IMR-90 (cell line): ENCODE measurements around the gene AP4M1. TPM values are rescaled to one million over a fixed set of nuclear protein-coding genes. Genes with fewer than 3 reads are reported as not detected.

Experiments
- ATAC-seq: fragments of 200-7000 bp; cut with Tn5 transposase; 2 replicates; pipeline ENCODE4 v1.9.1; 2020; ENCODE audit warnings: low read depth, mild to moderate bottlenecking, moderate library complexity
- BruUV-seq: library from RNA; stranded (reverse); fragments of 400-500 nt; replicated peaks from 2 replicates; lab custom pipeline; 2021; lab: Mats Ljungman, UMichigan
- CTCF ChIA-PET: fragments of 300-600 bp; formaldehyde crosslinking; extraction: SDS; loops from one replicate; lab custom pipeline; 2021; ENCODE audit warnings: antibody characterized with exemption; lab: Yijun Ruan, JAX
- POLR2A ChIA-PET: fragments of 300-600 bp; sonication (Branson Sonifier 250); formaldehyde crosslinking; loops from one replicate; lab custom pipeline; 2022; ENCODE audit warnings: antibody characterized with exemption; ENCODE audit not compliant: unreplicated experiment; lab: Charles Lee
- DNase-seq: peaks from one replicate; pipeline ENCODE4 v3.0.0; 2013
- H2AFZ ChIP-seq: replicated peaks from 2 replicates; pipeline ENCODE3; 2013; ENCODE audit warnings: low read length, mild to moderate bottlenecking; ENCODE audit not compliant: poor library complexity
- H2AK5ac ChIP-seq: 2 replicates; pipeline ENCODE4 v1.6.1; 2013; ENCODE audit warnings: low read depth, low read length, inconsistent platforms
- H2AK9ac ChIP-seq: replicated peaks from 2 replicates; pipeline ENCODE3; 2013; ENCODE audit warnings: mild to moderate bottlenecking, low read depth, low read length, moderate library complexity; ENCODE audit not compliant: poor library complexity
- H2BK120ac ChIP-seq: 2 replicates; pipeline ENCODE4 v1.6.1; 2013; ENCODE audit warnings: low read depth, low read length, inconsistent platforms
- H2BK15ac ChIP-seq: 3 replicates; pipeline ENCODE4 v1.6.1; 2013; ENCODE audit warnings: low read depth, low read length, inconsistent platforms
- H2BK20ac ChIP-seq: 2 replicates; pipeline ENCODE4 v1.6.1; 2013; ENCODE audit warnings: low read depth, mild to moderate bottlenecking, inconsistent platforms, low read length, moderate library complexity
- H2BK5ac ChIP-seq: 2 replicates; pipeline ENCODE4 v1.6.1; 2013; ENCODE audit warnings: mild to moderate bottlenecking, low read depth, low read length, inconsistent platforms; ENCODE audit not compliant: poor library complexity, severe bottlenecking
- H3K14ac ChIP-seq: replicated peaks from 2 replicates; pipeline ENCODE4 v1.6.1; 2013; ENCODE audit warnings: low read depth, low read length, inconsistent platforms
- H3K18ac ChIP-seq: 2 replicates; pipeline ENCODE4 v1.6.1; 2013; ENCODE audit warnings: low read depth, low read length, control low read depth
- H3K23ac ChIP-seq: 2 replicates; pipeline ENCODE4 v1.6.1; 2013; ENCODE audit warnings: low read depth, low read length, inconsistent platforms
- H3K27ac ChIP-seq: 2 replicates; pipeline ENCODE4 v1.5.1; 2013; ENCODE audit warnings: mild to moderate bottlenecking, control low read depth, low read length; ENCODE audit not compliant: insufficient read depth
- H3K27me3 ChIP-seq: 2 replicates; pipeline ENCODE4 v1.6.1; 2013; ENCODE audit warnings: low read length; ENCODE audit not compliant: control insufficient read depth, insufficient read depth
- H3K36me3 ChIP-seq: 2 replicates; pipeline ENCODE4 v1.6.1; 2013; ENCODE audit warnings: low read length, mixed read lengths; ENCODE audit not compliant: control insufficient read depth, insufficient read depth
- H3K4ac ChIP-seq: 2 replicates; pipeline ENCODE4 v1.6.1; 2013; ENCODE audit warnings: low read depth, low read length, inconsistent platforms
- H3K4me1 ChIP-seq: 2 replicates; pipeline ENCODE4 v1.6.1; 2013; ENCODE audit warnings: low read length, mixed read lengths; ENCODE audit not compliant: control insufficient read depth, insufficient read depth
- H3K4me2 ChIP-seq: 2 replicates; pipeline ENCODE4 v1.6.1; 2013; ENCODE audit warnings: low read depth, mild to moderate bottlenecking, control low read depth, low read length, moderate library complexity
- H3K4me3 ChIP-seq: 2 replicates; pipeline ENCODE4 v1.5.1; 2013; ENCODE audit warnings: low read depth, mild to moderate bottlenecking, control low read depth, low read length, moderate library complexity; ENCODE audit not compliant: insufficient read depth
- H3K56ac ChIP-seq: 2 replicates; pipeline ENCODE4 v1.6.1; 2013; ENCODE audit warnings: low read length, inconsistent platforms; ENCODE audit not compliant: insufficient read depth; ENCODE audit errors: extremely low read depth
- H3K79me1 ChIP-seq, 2 experiments: 2 replicates each; pipeline ENCODE4 v1.6.1; 2013; ENCODE audit warnings: low read length in 2 of 2, inconsistent platforms in 1 of 2, low read depth in 1 of 2
- H3K9ac ChIP-seq: 2 replicates; pipeline ENCODE4 v1.6.1; 2013; ENCODE audit warnings: low read depth, low read length, control low read depth
- H3K9me1 ChIP-seq: 2 replicates; pipeline ENCODE4 v1.6.1; 2013; ENCODE audit warnings: low read length, inconsistent platforms; ENCODE audit not compliant: insufficient read depth
- H3K9me3 ChIP-seq: 2 replicates; pipeline ENCODE4 v1.6.1; 2013; ENCODE audit warnings: low read length; ENCODE audit not compliant: control insufficient read depth, insufficient read depth
- H4K20me1 ChIP-seq: 2 replicates; pipeline ENCODE4 v1.6.1; 2013; ENCODE audit warnings: low read length, inconsistent platforms; ENCODE audit not compliant: insufficient read depth
- H4K5ac ChIP-seq: 2 replicates; pipeline ENCODE4 v1.6.1; 2013; ENCODE audit warnings: mild to moderate bottlenecking, low read depth, low read length, control low read depth
- H4K8ac ChIP-seq, 2 experiments: 2 replicates each; pipeline ENCODE4 v1.6.1; 2013; ENCODE audit warnings: low read depth in 2 of 2, low read length in 2 of 2, control low read depth in 1 of 2, inconsistent platforms in 1 of 2
- H4K91ac ChIP-seq: 2 replicates; pipeline ENCODE4 v1.6.1; 2013; ENCODE audit warnings: low read depth, low read length, inconsistent platforms; ENCODE audit not compliant: insufficient read depth
- BHLHE40 ChIP-seq: fragments of 150-350 bp; IDR thresholded peaks from 2 replicates; pipeline ENCODE4 v1.6.1; 2016; ENCODE audit warnings: mild to moderate bottlenecking, low read depth, low read length
- CTCF ChIP-seq: conservative IDR thresholded peaks from 2 replicates; pipeline ENCODE4 v1.5.1; 2012; ENCODE audit warnings: mild to moderate bottlenecking, low read depth, low read length, improper control_type of control experiment
- RAD21 ChIP-seq: IDR thresholded peaks from 2 replicates; pipeline ENCODE4 v1.6.1; 2012; ENCODE audit warnings: low read length, improper control_type of control experiment
- RCOR1 ChIP-seq: IDR thresholded peaks from 2 replicates; pipeline ENCODE4 v1.6.1; 2012; ENCODE audit warnings: mild to moderate bottlenecking, low read length, improper control_type of control experiment; ENCODE audit not compliant: insufficient replicate concordance
- SMC3 ChIP-seq: fragments of 150-350 bp; IDR thresholded peaks from 2 replicates; pipeline ENCODE4 v1.6.1; 2016; ENCODE audit warnings: low read depth, mild to moderate bottlenecking, antibody characterized with exemption, low read length, moderate library complexity
- WGBS, 2 experiments: methylation state at CpG; one replicate each; pipeline versions ENCODE4 v1.1.5 to v1.1.7; 2013; ENCODE audit warnings: missing lambda C conversion rate in 2 of 2; ENCODE audit not compliant: insufficient read length in 1 of 2; ENCODE audit errors: extremely low coverage in 2 of 2; 5-methylcytosine and 5-hydroxymethylcytosine counted together
- dilution Hi-C: fragments of 300-500 bp; cut with HindIII; formaldehyde crosslinking; loops from one replicate; pipeline ENCODE4 v1.14.3; 2018; ENCODE audit warnings: low sequenced_read_pairs; ENCODE audit not compliant: unreplicated experiment
- in situ Hi-C: fragments of 300-500 bp; cut with MboI; formaldehyde crosslinking; loops from 3 replicates; pipeline ENCODE4 v1.14.3; 2019; ENCODE audit warnings: low sequenced_read_pairs, inconsistent platforms, mixed read lengths
- intact Hi-C: fragments of 100-400 bp; cut with micrococcal nuclease; formaldehyde crosslinking; loops from 2 replicates; pipeline ENCODE4 v1.10.0; 2022
- polyA plus RNA-seq, 3 experiments: library from polyadenylated mRNA; depleted of rRNA; stranded (reverse); fragments of >200 nt; gene quantifications; 2 replicates each; pipeline ENCODE4 v1.2.3, GENCODE V29; 2012; ENCODE audit warnings: low replicate concordance in 1 of 3
- total RNA-seq: library from RNA; depleted of rRNA; stranded (reverse); fragments of >200 nt; gene quantifications from 2 replicates; pipeline ENCODE4 v1.2.3, GENCODE V29; 2012

The AP4M1 gene
- total and polyA plus RNA-seq, 2 of the 4 experiments (the other 2 are of a cell fraction): 21.1 to 21.4 TPM

GRCh38 chr7:100053215-100053614 lies 48.2 kb upstream of the AP4M1 start:
- Histone ChIP-seq H3K4me1 (peaks cover 4% of the 10 kb centered on the region; the same call in 1 of the 2 replicates), H3K9me3 (no peaks in the 10 kb centered on the region), H3K27ac (no peak overlapping the region), H3K4ac (no peak overlapping the region), H3K9me1 (no peaks in the 10 kb centered on the region), H3K56ac (no peak overlapping the region), H3K14ac (no peak overlapping the region), H2AK5ac (no peak overlapping the region; the same call in 1 of the 2 replicates), H3K27me3 (no peaks in the 10 kb centered on the region), H4K8ac (no peak overlapping the region), H2AFZ (no peak overlapping the region), H3K4me2 (no peak overlapping the region), H2AK9ac (peak overlapping the region; percentile 38), H2BK20ac (no peak overlapping the region), H3K23ac (no peak overlapping the region), H3K36me3 (peaks cover 17% of the 10 kb centered on the region), H3K18ac (no peak overlapping the region), H4K91ac (no peak overlapping the region), H3K79me1 (peaks cover 12 to 33% of the 10 kb centered on the region in 2 experiments), H3K4me3 (no peak overlapping the region), H4K20me1 (peaks cover 3% of the 10 kb centered on the region; the same call in 1 of the 2 replicates), H2BK5ac (no peak overlapping the region), H3K9ac (no peak overlapping the region), H4K5ac (no peak overlapping the region), H2BK120ac (no peak overlapping the region), H2BK15ac (no peak overlapping the region)
- CTCF ChIA-PET: interaction anchor here (0.6 to 1.7 kb wide), 4 partner anchors 10 to 140 kb away, joined by 3 to 7 read pairs (median 5); no protein-coding TSS in a partner anchor
- DNase-seq (peak; percentile 86), ATAC-seq (peak; percentile 53)
- dilution Hi-C loops: no loop called here
- TF ChIP-seq CTCF (peak; percentile 58), BHLHE40 (no peak), RCOR1 (peak; percentile 88), SMC3 (peak; percentile 69), RAD21 (peak; percentile 81)
- 70% methylated on average over 2 of the region's 3 CpGs; no CpG with 5 or more reads in 1 of the 2 experiments for WGBS, 2 experiments
- intact Hi-C loops: loop anchor here (1.0 to 10.0 kb wide), 2 partner anchors 59 to 128 kb away; partner anchors contain the start of gene GJC3
- in situ Hi-C loops: loop anchor here (5.0 to 10.0 kb wide), 2 partner anchors 61 to 138 kb away; partner anchors contain the start of gene TRIM4
- POLR2A ChIA-PET: interaction anchor here (0.6 kb wide), 1 partner anchor 1406 kb away, joined by 8 read pairs; no protein-coding TSS in a partner anchor
- no TSS peak for BruUV-seq
